Measurements from ENCODE around the gene TTC38.

Gene TTC38
- total RNA-seq = 6.1 to 11.4 reads per million in 2 experiments

- peak; percentile 31 for DNase-seq (ENCODE audit: low read depth)
Observed at GRCh38 chr22:46267431-46268279, at the start of gene TTC38. TTC38 (plus strand) TSS chr22:46268008; CDS start chr22:46268040, 32 bp downstream.

- no peak for DNase-seq (ENCODE audit: low read depth)
Observed at GRCh38 chr22:46219636-46220035, 48.2 kb upstream of the TTC38 start.

GRCh38 chr22:46220921-46221320 lies 46.9 kb upstream of the TTC38 start:
- no peak for DNase-seq (ENCODE audit: low read depth)

GRCh38 chr22:46224044-46224897 lies 43.5 kb upstream of the TTC38 start:
- no peak for DNase-seq (ENCODE audit: low read depth)

- no peak for DNase-seq (ENCODE audit: low read depth)
Observed at GRCh38 chr22:46224898-46225290, 42.9 kb upstream of the TTC38 start.

- DNase-seq (ENCODE audit: low read depth) = no peak
Observed at GRCh38 chr22:46225631-46226030, 42.2 kb upstream of the TTC38 start.

DNA sequence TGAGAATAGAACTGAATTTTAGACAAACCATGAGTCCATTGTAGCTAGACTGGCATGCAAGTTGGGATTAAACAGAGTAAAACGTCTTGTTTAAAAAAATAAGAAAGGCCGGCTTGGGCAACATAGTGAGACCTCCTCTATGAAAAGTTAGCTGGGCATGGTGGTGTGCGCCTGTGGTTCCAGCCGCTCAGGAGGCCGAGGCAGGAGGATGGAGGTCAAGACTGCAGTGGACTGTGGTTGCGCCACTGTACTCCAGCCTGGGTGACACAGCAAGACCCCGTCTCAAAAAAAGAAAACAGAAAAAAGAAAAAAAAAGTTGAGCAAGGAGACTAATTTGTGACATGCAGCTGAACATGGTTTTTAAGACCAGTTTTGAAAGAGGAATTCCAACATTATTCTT lies 41.2 kb upstream of the TTC38 start:
- no peak for DNase-seq (ENCODE audit: low read depth)

DNA sequence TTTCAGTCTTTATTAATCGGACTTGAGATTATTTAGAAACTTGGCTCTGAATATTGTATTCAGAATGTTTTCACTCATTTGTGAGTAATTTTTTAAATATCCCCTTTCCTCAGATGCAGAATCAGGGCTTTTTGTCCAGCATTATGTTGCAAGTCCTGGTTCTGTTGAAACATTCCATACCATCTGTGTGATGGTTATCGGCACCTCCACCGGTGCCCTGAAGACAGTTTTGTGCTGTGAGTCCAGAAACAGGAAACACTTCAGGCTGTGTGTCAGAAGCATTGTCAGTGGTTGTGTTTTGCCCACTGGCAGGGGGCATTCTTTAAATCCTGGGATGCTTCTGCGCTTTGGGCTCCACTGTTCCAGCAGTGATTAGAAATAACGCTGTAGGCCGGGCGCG lies 38.1 kb upstream of the TTC38 start:
- DNase-seq (ENCODE audit: low read depth) = no peak

DNA sequence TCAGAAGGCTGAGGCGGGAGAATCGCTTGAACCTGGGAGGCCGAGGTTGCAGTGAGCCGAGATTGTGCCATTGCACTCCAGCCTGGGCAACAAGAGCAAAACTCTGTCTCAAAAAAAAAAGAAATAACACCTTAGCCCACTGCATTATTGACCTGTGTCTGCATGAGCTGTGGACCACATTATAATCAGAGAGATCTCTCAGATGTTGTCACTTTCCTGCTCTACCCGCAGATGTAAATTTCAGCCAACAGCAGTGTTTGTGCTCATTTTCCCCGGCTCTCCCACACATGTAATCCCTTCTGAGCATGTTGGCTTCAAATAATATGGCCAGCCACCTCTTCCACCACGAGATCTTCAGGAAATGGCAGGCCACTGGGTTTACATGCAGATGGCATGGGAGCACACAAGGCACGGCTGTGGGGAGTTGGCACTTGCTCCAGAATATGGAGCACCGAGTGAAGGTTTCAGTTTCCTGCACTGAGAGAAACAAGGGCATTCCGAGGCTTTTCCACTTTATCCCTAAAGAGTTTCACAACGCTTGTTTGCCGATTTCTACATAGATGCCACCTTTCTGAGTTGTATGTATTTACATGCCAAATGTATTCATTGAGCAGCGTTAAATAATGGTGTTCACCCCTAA lies 37.4 kb upstream of the TTC38 start:
- DNase-seq (ENCODE audit: low read depth) = no peak

DNA sequence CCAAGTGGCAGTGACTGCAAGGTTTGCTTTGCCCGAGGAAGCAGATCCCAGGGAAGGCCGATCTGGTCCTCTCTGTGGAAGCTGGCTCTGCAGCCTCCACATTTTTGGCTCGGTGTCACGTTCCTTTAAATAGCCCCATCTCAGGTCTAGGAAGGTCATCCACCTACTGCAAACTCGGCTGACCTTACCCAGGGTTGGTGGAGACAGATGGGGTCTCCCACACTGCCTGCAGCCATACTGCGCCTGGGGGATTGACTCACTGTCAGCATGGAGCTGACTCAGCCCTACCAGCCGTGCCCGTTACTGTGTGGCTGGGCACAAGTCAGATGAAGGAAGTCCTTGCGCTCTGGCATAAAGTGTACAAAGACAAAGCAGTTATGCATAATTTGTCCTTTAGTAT lies 34.6 kb upstream of the TTC38 start:
- DNase-seq (ENCODE audit: low read depth) = no peak

- no peak for DNase-seq (ENCODE audit: low read depth)
Observed at GRCh38 chr22:46234969-46235368, 32.8 kb upstream of the TTC38 start.

DNA sequence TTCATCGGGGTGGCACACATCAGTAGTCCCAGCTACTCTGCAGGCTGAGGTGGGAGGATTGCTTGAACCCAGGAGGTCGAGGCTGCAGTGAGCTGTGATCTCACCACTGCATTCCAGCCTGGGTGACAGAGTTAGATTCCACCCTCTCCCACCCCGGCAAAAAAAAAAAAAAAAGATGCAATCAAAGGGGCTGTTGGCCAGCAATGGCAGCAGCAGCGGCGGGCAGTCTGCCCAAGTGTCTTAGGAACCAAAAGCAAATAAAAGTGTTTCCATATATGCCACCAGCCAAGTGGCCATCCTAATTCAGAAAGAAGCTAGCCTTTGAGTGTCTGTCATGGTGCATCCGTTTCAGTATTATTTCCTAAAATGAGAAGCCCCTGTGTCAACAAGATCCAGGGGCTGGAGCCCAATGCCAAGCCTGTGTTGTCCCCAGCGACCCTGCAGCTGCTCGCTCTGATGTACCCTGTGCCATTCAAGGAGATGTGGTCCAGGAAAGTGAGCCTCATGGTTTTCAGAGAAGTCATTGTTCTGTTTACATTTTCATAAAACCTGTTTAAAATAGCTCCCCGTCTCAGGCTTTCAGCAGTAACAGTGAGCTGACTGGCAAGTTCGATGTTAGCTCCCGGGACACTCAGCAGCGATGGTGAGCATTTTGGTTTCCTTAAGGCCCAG lies 30.2 kb upstream of the TTC38 start:
- no peak for DNase-seq (ENCODE audit: low read depth)

DNA sequence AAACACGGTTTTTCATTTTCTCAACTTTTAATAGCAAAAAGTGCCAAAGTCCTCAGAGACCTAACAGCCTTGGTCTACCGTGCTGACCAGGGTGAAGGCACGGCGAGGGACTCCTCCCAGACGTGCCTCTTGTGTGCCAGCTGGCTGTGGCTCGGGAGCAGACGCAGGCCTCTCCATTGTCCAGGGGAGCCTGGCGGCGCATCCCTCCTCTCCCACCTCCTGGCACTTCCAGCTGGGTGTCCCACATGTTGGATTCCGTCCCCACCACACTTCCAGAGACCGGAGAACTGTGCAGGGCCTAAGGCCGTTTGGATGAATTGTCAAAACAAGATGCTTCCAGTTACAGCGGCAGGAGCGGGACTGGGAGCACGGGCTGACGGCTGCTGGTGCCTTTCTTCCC lies 29.3 kb upstream of the TTC38 start:
- no peak for DNase-seq (ENCODE audit: low read depth)

DNA sequence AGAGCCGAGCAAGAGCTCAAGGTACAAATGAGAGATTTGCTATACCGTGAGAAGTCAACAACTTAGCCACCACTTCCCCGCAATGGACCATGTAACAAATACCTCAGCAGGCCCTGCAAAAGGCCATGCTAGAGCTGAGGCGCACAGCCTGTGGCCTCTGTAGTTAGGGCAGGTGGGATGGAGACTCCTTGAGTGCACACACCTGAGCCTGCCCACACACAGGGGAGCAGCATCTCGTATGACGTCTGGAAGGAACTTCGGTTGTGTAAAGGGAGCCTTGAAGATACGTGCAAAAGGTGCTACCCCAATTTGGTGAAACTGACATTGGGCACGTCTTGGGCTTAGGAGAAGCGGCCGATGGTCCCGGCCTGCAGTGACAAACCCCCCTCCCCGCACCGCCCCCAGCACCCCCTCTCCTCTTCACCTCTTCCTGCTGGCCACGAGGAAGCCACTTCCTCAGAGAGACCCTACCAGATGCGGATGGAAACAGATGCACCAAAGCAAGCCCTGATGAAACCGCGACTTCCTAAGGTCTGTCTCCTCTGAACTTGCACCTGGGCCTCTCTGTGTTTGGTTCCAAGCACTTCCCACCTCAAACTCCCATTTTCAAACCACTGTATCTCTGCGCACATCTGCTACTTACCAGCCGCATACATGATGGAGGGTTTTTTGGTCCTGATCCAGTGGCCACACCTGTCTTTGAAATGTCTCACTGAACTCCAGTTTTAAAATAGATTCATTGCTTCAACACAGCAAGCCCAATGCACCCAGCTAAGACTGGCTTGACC lies 28.4 kb upstream of the TTC38 start:
- no peak for DNase-seq (ENCODE audit: low read depth)

DNA sequence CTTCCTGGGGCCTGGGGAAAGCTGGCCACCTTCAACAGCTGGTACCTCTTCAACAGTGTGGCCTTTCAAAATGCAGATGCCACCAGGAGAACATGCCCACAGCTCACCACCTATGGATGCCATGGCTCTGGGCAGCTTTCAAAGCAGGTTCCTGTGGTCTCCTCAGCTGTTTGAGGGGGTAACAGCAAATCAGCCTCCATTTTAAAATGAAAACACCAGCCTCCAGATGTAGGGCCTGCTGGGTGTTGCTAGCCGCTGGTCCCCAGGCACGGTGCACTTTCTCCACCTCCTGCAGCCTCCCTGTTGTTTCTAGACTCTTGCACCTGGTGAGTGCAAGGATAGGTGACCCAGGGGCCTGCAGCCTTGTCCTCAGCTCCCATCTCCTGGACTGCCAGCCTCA lies 27.7 kb upstream of the TTC38 start:
- DNase-seq (ENCODE audit: low read depth) = no peak

- no peak for DNase-seq (ENCODE audit: low read depth)
Observed at GRCh38 chr22:46240506-46240905, 27.3 kb upstream of the TTC38 start.

DNA sequence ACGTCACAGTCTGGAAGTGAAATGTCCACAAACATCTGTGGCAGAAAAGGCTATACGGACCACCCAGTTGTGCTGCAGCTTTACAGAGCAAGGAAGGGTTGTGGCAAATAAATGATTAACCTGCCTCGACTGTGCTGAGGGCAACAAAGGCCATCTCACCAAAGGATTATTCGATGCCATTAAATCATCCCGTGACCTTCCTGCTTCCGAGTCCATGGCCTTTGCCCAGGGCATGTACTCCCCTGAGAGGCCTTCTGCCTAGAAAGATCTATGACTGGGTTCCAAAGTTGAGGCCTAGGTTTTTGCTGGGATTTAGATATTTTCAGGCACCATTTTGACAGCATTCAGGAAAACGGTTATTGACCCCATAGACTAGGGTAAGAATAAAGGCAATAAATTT lies 26.9 kb upstream of the TTC38 start:
- no peak for DNase-seq (ENCODE audit: low read depth)

DNA sequence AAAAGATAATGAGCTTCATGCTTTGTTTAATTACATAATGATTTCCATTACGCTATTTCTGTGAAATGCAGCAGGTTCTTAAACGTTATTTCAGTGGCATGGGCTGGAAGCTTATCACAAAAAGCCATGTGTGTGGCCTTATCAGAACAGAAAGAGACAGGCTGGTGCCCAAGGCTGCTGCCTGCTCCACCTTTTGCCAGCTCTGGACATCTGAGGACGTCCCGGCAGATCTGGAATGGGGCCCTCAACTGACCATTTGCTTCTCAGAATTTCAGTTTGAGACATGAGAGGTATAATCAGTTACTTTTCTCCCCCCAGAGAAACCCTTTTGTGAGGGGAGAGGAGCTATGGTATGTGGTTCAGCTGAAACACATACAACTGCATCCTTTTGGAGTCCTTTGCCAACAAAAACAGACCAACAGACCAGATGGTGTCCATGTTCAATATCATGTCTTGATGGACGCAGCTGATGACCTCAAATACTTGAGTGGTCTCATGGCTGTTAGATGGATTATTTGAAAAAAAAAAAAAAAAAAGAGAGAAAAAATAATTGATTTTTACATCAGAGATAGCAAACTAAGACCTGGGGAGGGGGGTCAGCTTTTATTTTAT lies 26.3 kb upstream of the TTC38 start:
- DNase-seq (ENCODE audit: low read depth) = no peak

DNA sequence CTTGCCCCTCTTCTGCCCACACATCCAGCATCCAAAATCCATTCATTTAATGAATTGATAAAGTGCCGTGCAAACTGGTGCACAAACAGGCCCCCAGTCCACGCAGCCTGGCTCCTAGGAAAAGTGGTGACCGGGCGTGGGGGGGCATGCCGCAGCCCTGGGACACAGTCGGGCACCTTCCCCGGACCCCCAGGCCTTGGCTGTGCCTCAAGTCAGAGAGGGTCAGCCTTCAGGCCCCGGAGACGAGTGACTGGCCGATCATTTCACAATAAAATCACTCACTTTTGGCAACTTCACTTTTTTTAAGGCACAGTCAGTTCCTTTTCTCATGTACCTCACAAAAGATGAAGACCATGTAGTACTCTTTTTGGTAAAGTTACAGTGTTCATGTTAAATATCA lies 25.7 kb upstream of the TTC38 start:
- DNase-seq (ENCODE audit: low read depth) = no peak

- no peak for DNase-seq (ENCODE audit: low read depth)
Observed at GRCh38 chr22:46244771-46245170, 23.0 kb upstream of the TTC38 start.

DNA sequence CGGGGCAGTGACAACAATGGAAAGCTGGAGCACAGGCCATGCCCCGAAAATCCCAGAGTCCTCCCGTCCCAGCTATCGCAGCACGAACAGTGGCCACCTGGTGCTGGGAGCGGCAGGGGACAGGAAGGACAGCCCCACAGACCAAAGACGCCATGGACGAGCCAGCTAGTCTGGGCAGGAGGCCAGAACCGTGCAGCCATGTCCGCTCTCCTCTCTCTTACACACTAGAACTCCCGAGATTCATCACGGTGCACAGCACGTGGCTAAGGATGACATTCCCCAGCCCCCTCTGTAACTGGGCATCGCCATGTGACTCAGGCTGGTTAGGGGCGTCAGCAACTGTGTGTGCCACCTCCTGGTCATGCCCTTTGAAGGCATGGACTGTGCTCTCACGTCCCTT lies 22.3 kb upstream of the TTC38 start:
- no peak for DNase-seq (ENCODE audit: low read depth)
